PC-3 (cell line): ENCODE results near the gene GRIA1. TPM values are rescaled to one million over a fixed set of nuclear protein-coding genes. Genes with fewer than 3 reads are reported as not detected.

ENCODE experiments used
- ATAC-seq: fragments of 200-7000 bp; cut with Tn5 transposase; 2 replicates; pipeline ENCODE4 v1.9.1; 2020; ENCODE audit warnings: mild to moderate bottlenecking, moderate library complexity
- BruUV-seq: library from RNA; stranded (reverse); fragments of 400-500 nt; replicated peaks from 2 replicates; lab custom pipeline; 2021; lab: Mats Ljungman, UMichigan
- CTCF ChIA-PET: fragments of 300-600 bp; sonication (Branson Sonifier 250); formaldehyde crosslinking; loops from one replicate; lab custom pipeline; 2022; ENCODE audit warnings: antibody characterized with exemption; lab: Charles Lee
- POLR2A ChIA-PET: fragments of 300-600 bp; sonication (Branson Sonifier 250); formaldehyde crosslinking; loops from one replicate; lab custom pipeline; 2022; ENCODE audit warnings: antibody characterized with exemption; ENCODE audit not compliant: unreplicated experiment; lab: Charles Lee
- DNase-seq: peaks from one replicate; pipeline ENCODE4 v3.0.0-alpha.2; 2015
- H2AFZ ChIP-seq: fragments of 300-600 bp; sonication (generic); 2 replicates; pipeline ENCODE4 v1.6.0; 2016; ENCODE audit warnings: antibody characterized with exemption, low read length
- H3F3A ChIP-seq: fragments of 300-600 bp; sonication (generic); one replicate; pipeline ENCODE4 v1.6.0; 2017; ENCODE audit warnings: antibody characterized with exemption, low read length, control low read depth, mild to moderate bottlenecking; ENCODE audit not compliant: unreplicated experiment
- H3K27ac ChIP-seq: fragments of 300-600 bp; sonication (generic); 2 replicates; pipeline ENCODE4 v1.5.1; 2016; ENCODE audit warnings: mild to moderate bottlenecking, low read length
- H3K27me3 ChIP-seq: fragments of 300-600 bp; sonication (generic); 2 replicates; pipeline ENCODE4 v1.6.1; 2016; ENCODE audit warnings: low read length, mixed read lengths
- H3K36me3 ChIP-seq: fragments of 300-600 bp; sonication (generic); 2 replicates; pipeline ENCODE4 v1.6.1; 2016; ENCODE audit warnings: low read depth, mixed run types, low read length, mixed read lengths
- H3K4me1 ChIP-seq: fragments of 300-600 bp; sonication (generic); 2 replicates; pipeline ENCODE4 v1.5.1; 2016; ENCODE audit warnings: low read length; ENCODE audit not compliant: insufficient read depth
- H3K4me2 ChIP-seq: fragments of 300-600 bp; sonication (generic); 2 replicates; pipeline ENCODE4 v1.6.0; 2016; ENCODE audit warnings: low read length
- H3K4me3 ChIP-seq: fragments of 300-600 bp; sonication (generic); 2 replicates; pipeline ENCODE4 v1.5.1; 2016; ENCODE audit warnings: mild to moderate bottlenecking, low read length, mixed read lengths
- H3K79me2 ChIP-seq: fragments of 300-600 bp; sonication (generic); 2 replicates; pipeline ENCODE4 v1.6.1; 2017; ENCODE audit warnings: low read length, mixed read lengths
- H3K9ac ChIP-seq: fragments of 300-600 bp; sonication (generic); 2 replicates; pipeline ENCODE4 v1.6.0; 2016; ENCODE audit warnings: mild to moderate bottlenecking, low read length
- H3K9me2 ChIP-seq: fragments of 300-600 bp; sonication (generic); replicated peaks from 2 replicates; pipeline ENCODE4 v1.6.1; 2016; ENCODE audit warnings: mixed run types, low read length, mixed read lengths
- H3K9me3 ChIP-seq: fragments of 300-600 bp; sonication (generic); 2 replicates; pipeline ENCODE4 v1.6.1; 2016; ENCODE audit warnings: low read length, mixed read lengths
- H4K20me1 ChIP-seq: fragments of 300-600 bp; sonication (generic); 2 replicates; pipeline ENCODE4 v1.6.1; 2016; ENCODE audit warnings: low read length, mixed read lengths
- EZH2 ChIP-seq: fragments of 300-600 bp; sonication (generic); IDR thresholded peaks from one replicate; pipeline ENCODE4 v1.6.1; 2017; ENCODE audit warnings: antibody characterized with exemption, mild to moderate bottlenecking, low read length; ENCODE audit not compliant: unreplicated experiment
- EZH2phosphoT487 ChIP-seq: fragments of 300-600 bp; sonication (generic); IDR thresholded peaks from 2 replicates; pipeline ENCODE4 v1.6.1; 2018; ENCODE audit warnings: mild to moderate bottlenecking, antibody characterized with exemption, low read length, borderline replicate concordance
- intact Hi-C: fragments of 100-400 bp; cut with micrococcal nuclease; formaldehyde crosslinking; loops from 2 replicates; pipeline ENCODE4 v1.9.0; 2023
- total RNA-seq: library from RNA; depleted of rRNA; stranded (reverse); fragments of >200 nt; gene quantifications from 2 replicates; pipeline ENCODE4 v1.2.3, GENCODE V29; 2014
- TF ChIP-seq, protein P1 (sequence below): fragments of 300-600 bp; sonication (generic); conservative IDR thresholded peaks from 2 replicates; pipeline ENCODE4 v1.5.1; 2017; ENCODE audit warnings: antibody characterized with exemption, low read depth, mild to moderate bottlenecking, low read length

The GRIA1 gene
- total RNA-seq, 1 experiment from 2014 or later, result not detected

DNA sequence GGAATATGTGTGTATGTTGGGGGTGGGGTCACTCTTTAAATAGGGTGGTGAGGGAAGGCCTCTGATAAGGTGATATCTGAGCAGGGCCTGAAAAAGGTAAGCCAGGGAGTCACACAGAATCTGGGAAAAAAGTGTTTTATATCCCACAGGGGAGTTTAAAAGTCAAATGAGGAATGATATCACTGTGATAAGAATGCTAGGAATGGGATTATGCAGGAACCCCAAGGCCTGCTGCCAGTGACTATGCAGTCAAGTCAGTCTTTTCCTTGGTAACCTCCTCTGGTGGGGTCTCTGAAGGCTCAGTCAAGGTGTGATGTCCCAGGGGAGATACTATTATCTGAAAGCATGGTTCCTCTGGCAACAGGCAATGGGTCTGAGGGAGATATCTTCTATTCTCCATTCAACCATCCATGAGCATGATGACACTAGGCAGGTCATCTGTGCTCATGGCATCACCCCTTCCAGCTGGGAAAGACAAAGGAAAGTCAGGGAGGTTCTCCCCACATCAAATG is 53.5 kb downstream of the GRIA1 start:
- Histone ChIP-seq H2AFZ (no peak overlapping the region), H3K27ac (no peak overlapping the region), H3K9ac (no peak overlapping the region), H3K4me1 (no peaks in the 10 kb centered on the region), H3K9me2 (no peaks in the 10 kb centered on the region), H3K4me2 (no peak overlapping the region), H3K36me3 (no peaks in the 10 kb centered on the region), H3F3A (no peaks in the 10 kb centered on the region), H3K79me2 (no peaks in the 10 kb centered on the region), H3K27me3 (no peaks in the 10 kb centered on the region), H3K9me3 (no peaks in the 10 kb centered on the region), H3K4me3 (no peak overlapping the region), H4K20me1 (no peaks in the 10 kb centered on the region)
- no TSS peak for BruUV-seq
- no peak for ATAC-seq
- intact Hi-C loops, result no loop called here
- no peak for DNase-seq
- TF ChIP-seq, protein P1, sequence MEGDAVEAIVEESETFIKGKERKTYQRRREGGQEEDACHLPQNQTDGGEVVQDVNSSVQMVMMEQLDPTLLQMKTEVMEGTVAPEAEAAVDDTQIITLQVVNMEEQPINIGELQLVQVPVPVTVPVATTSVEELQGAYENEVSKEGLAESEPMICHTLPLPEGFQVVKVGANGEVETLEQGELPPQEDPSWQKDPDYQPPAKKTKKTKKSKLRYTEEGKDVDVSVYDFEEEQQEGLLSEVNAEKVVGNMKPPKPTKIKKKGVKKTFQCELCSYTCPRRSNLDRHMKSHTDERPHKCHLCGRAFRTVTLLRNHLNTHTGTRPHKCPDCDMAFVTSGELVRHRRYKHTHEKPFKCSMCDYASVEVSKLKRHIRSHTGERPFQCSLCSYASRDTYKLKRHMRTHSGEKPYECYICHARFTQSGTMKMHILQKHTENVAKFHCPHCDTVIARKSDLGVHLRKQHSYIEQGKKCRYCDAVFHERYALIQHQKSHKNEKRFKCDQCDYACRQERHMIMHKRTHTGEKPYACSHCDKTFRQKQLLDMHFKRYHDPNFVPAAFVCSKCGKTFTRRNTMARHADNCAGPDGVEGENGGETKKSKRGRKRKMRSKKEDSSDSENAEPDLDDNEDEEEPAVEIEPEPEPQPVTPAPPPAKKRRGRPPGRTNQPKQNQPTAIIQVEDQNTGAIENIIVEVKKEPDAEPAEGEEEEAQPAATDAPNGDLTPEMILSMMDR, result no peak
- TF ChIP-seq EZH2phosphoT487, result no peak
- TF ChIP-seq EZH2, result no peak
- CTCF ChIA-PET, result no interaction called here
- POLR2A ChIA-PET, result no interaction called here

DNA sequence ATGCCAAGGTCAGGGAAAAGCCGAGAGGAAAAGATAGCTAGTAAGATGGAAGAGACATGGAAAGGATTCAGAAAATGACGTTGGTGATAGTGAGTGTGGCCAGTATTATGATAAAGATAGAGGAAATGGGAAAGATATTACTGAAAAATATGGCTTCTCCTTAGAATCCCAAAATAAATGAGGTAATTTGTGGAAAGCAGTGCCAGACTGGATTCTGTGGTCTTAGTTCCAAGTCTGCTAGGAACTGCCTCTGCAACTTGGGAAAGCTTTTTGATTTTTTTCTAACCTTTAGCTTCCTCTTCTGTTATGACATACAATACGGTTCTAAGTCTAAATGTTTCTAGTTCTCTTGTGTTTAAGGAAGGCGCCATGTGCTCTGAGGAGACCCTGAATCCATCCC is 54.2 kb downstream of the GRIA1 start:
- no peak for TF ChIP-seq EZH2phosphoT487
- intact Hi-C loops, result no loop called here
- Histone ChIP-seq H3K9me2 (no peaks in the 10 kb centered on the region), H3K27ac (no peak overlapping the region), H3K27me3 (no peaks in the 10 kb centered on the region), H3K4me1 (no peaks in the 10 kb centered on the region), H3K9ac (no peak overlapping the region), H3K79me2 (no peaks in the 10 kb centered on the region), H3K9me3 (no peaks in the 10 kb centered on the region), H3K36me3 (no peaks in the 10 kb centered on the region), H3F3A (no peaks in the 10 kb centered on the region), H4K20me1 (no peaks in the 10 kb centered on the region), H3K4me2 (no peak overlapping the region), H3K4me3 (no peak overlapping the region), H2AFZ (no peak overlapping the region)
- CTCF ChIA-PET, result no interaction called here
- BruUV-seq, result no TSS peak
- POLR2A ChIA-PET, result no interaction called here
- ATAC-seq (no peak), DNase-seq (no peak)

DNA sequence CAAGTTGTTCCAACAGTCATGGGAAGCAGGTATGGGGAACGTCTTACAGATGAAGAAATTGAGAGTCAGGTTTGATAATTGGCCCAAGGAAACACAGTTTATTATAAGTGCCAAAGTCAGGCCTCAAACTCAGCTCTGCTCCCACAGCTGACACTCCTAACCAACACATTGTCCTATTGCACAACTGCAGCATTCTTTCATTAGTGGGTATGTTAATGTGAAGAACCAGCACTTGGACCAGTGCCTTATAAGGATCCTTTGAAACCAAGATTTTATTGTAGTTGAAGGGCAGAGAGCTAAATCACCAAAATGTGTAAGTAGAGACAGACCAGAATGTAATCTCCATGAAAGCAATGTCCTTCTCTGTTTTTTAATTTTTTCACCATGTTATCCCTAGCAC is 56.1 kb downstream of the GRIA1 start:
- no peaks in the 10 kb centered on the region for H4K20me1 ChIP-seq
- intact Hi-C loops, result no loop called here
- no peaks in the 10 kb centered on the region for H3K36me3 ChIP-seq
- BruUV-seq, result no TSS peak
- H3K9me3 ChIP-seq, result no peaks in the 10 kb centered on the region
- no peak for TF ChIP-seq EZH2phosphoT487
- TF ChIP-seq, protein P1, result no peak
- no peak for TF ChIP-seq EZH2
- H3K4me3 ChIP-seq, result no peak overlapping the region
- H3K27me3 ChIP-seq, result no peaks in the 10 kb centered on the region
- ATAC-seq (no peak), DNase-seq (no peak)
- H3K27ac ChIP-seq, result no peak overlapping the region
- H3F3A ChIP-seq, result no peaks in the 10 kb centered on the region
- H3K79me2 ChIP-seq, result no peaks in the 10 kb centered on the region
- H3K4me1 ChIP-seq, result peaks cover 3% of the 10 kb centered on the region
- H3K9me2 ChIP-seq, result no peaks in the 10 kb centered on the region
- no peak overlapping the region for H2AFZ ChIP-seq
- no peak overlapping the region for H3K4me2 ChIP-seq
- ChIA-PET POLR2A (no interaction called here), CTCF (no interaction called here)
- no peak overlapping the region for H3K9ac ChIP-seq
